HepG2 (cell line): ENCODE measurements around the gene NPSR1. TPM values are rescaled to one million over a fixed set of nuclear protein-coding genes. Genes with fewer than 3 reads are reported as not detected.

Experiments used
- ARNTL ChIP-seq: sonication (generic); formaldehyde crosslinking; IDR thresholded peaks from 2 replicates; pipeline ENCODE4 v1.4.0; 2020; ENCODE audit warnings: mild to moderate bottlenecking, missing genetic modification reagents
- CBX1 ChIP-seq: IDR thresholded peaks from one replicate; pipeline ENCODE4 v1.6.1; 2016; ENCODE audit warnings: antibody characterized with exemption, low read depth
- HNRNPH1 ChIP-seq: fragments of 200-400 bp; formaldehyde crosslinking; optimal IDR thresholded peaks from 2 replicates; pipeline ENCODE3; 2017; ENCODE audit warnings: mild to moderate bottlenecking, low read depth, low read length
- MBD4 ChIP-seq: IDR thresholded peaks from 2 replicates; pipeline ENCODE4 v1.6.1; 2012; ENCODE audit warnings: low read length, inconsistent platforms, borderline replicate concordance
- RFX5 ChIP-seq: IDR thresholded peaks from 2 replicates; pipeline ENCODE4 v1.6.1; 2011; ENCODE audit warnings: low read depth, low read length, improper control_type of control experiment
- SRF ChIP-seq: IDR thresholded peaks from 2 replicates; pipeline ENCODE4 v1.6.1; 2011; ENCODE audit warnings: mild to moderate bottlenecking, low read depth, low read length, moderate library complexity
- SRY ChIP-seq: sonication (generic); formaldehyde crosslinking; IDR thresholded peaks from 2 replicates; pipeline ENCODE4 v1.8.0; 2022; ENCODE audit warnings: mild to moderate bottlenecking, missing genetic modification reagents
- ZC3H13 ChIP-seq: sonication (generic); formaldehyde crosslinking; IDR thresholded peaks from 2 replicates; pipeline ENCODE4 v1.8.1; 2023; ENCODE audit warnings: mild to moderate bottlenecking, missing genetic modification reagents, moderate library complexity
- ZEB1 ChIP-seq: IDR thresholded peaks from 2 replicates; pipeline ENCODE4 v1.6.1; 2012; ENCODE audit warnings: mild to moderate bottlenecking, low read depth, inconsistent platforms; ENCODE audit not compliant: insufficient replicate concordance
- ZNF12 ChIP-seq: sonication (generic); formaldehyde crosslinking; IDR thresholded peaks from 2 replicates; pipeline ENCODE4 v1.5.0; 2020; ENCODE audit warnings: missing genetic modification reagents
- ZNF275 ChIP-seq: sonication (generic); formaldehyde crosslinking; IDR thresholded peaks from 2 replicates; pipeline ENCODE4 v1.8.0; 2022; ENCODE audit warnings: missing genetic modification reagents, mild to moderate bottlenecking, inconsistent platforms, borderline replicate concordance
- ZNF33A ChIP-seq: sonication (generic); formaldehyde crosslinking; IDR thresholded peaks from 2 replicates; pipeline ENCODE4 v1.5.1; 2020; ENCODE audit warnings: missing genetic modification reagents, mild to moderate bottlenecking, moderate library complexity, borderline replicate concordance
- ZNF34 ChIP-seq: sonication (generic); formaldehyde crosslinking; IDR thresholded peaks from 2 replicates; pipeline ENCODE4 v1.4.0; 2020; ENCODE audit warnings: mild to moderate bottlenecking, missing genetic modification reagents, borderline replicate concordance
- ZNF510 ChIP-seq: sonication (generic); formaldehyde crosslinking; IDR thresholded peaks from 2 replicates; pipeline ENCODE4 v1.4.0; 2020; ENCODE audit warnings: low read depth, mild to moderate bottlenecking, missing genetic modification reagents
- ZNF691 ChIP-seq: sonication (generic); formaldehyde crosslinking; IDR thresholded peaks from 2 replicates; pipeline ENCODE4 v1.4.0; 2020; ENCODE audit warnings: missing genetic modification reagents, low read depth, mild to moderate bottlenecking, borderline replicate concordance
- ZNF780A ChIP-seq: sonication (generic); formaldehyde crosslinking; IDR thresholded peaks from 2 replicates; pipeline ENCODE4 v1.8.0; 2022; ENCODE audit warnings: mild to moderate bottlenecking, missing genetic modification reagents, moderate library complexity
- ZNF792 ChIP-seq: IDR thresholded peaks from 2 replicates; pipeline ENCODE4 v1.6.1; 2016
- ZSCAN29 ChIP-seq: sonication (generic); formaldehyde crosslinking; conservative IDR thresholded peaks from 2 replicates; pipeline ENCODE4 v1.4.0; 2020; ENCODE audit warnings: mild to moderate bottlenecking, missing genetic modification reagents
- polyA plus RNA-seq, 8 experiments: library from polyadenylated mRNA; depleted of rRNA in 3 of 8; stranded (reverse) in 7 of 8; unstranded in 1 of 8; fragments of >200 nt; fragmentation: Illumina TruSeq in 4 of 8; extraction: Trizol in 4 of 8; gene quantifications; 2 replicates each; pipeline versions ENCODE4 v1.2.1 to v1.2.3, GENCODE V29; 2011 to 2016; ENCODE audit warnings: low read depth in 4 of 8, missing spikeins in 1 of 8, mixed read lengths in 1 of 8; ENCODE audit not compliant: insufficient read depth in 1 of 8
- total RNA-seq, 5 experiments: library from RNA; depleted of rRNA; stranded (reverse); fragments of >200 nt; fragmentation: Illumina TruSeq; extraction: Trizol; gene quantifications; 2 replicates each; pipeline ENCODE4 v1.2.3, GENCODE V29; 2016; ENCODE audit warnings: low read depth in 1 of 5
- TF ChIP-seq, protein P1 (sequence below): sonication (generic); formaldehyde crosslinking; IDR thresholded peaks from 2 replicates; pipeline ENCODE4 v1.5.0; 2020; ENCODE audit warnings: mild to moderate bottlenecking, missing genetic modification reagents, borderline replicate concordance

NPSR1 gene
- total and polyA plus RNA-seq, 2 of the 13 experiments (the other 11 are each of a cell fraction or from before 2014, with no cell fraction given): not detected

- TF ChIP-seq ZEB1 (peak; percentile 67), ZSCAN29 (CRISPR knock-in tag) (no peak), ZNF275 (CRISPR knock-in tag) (peak; percentile 73; the same call in 1 of the 2 replicates), ZNF33A (CRISPR knock-in tag) (no peak), ZNF780A (CRISPR knock-in tag) (no peak), RFX5 (no peak), ARNTL (CRISPR knock-in tag) (peak; percentile 69; the same call in 1 of the 2 replicates), SRF (no peak), ZC3H13 (CRISPR knock-in tag) (peak; percentile 85), HNRNPH1 (no peak), CBX1 (peak; percentile 26), ZNF510 (CRISPR knock-in tag) (peak; percentile 38; the same call in 1 of the 2 replicates), ZNF691 (CRISPR knock-in tag) (no peak), ZNF12 (peak; percentile 52; the same call in 1 of the 2 replicates), MBD4 (0 out of 2 replicates have a peak, but pooled peaks have one; percentile 58), SRY (CRISPR knock-in tag) (0 out of 2 replicates have a peak, but pooled peaks have one; percentile 35), ZNF34 (CRISPR knock-in tag) (0 out of 2 replicates have a peak, but pooled peaks have one; percentile 75), ZNF792 (0 out of 2 replicates have a peak, but pooled peaks have one; percentile 74)
- TF ChIP-seq, protein P1, sequence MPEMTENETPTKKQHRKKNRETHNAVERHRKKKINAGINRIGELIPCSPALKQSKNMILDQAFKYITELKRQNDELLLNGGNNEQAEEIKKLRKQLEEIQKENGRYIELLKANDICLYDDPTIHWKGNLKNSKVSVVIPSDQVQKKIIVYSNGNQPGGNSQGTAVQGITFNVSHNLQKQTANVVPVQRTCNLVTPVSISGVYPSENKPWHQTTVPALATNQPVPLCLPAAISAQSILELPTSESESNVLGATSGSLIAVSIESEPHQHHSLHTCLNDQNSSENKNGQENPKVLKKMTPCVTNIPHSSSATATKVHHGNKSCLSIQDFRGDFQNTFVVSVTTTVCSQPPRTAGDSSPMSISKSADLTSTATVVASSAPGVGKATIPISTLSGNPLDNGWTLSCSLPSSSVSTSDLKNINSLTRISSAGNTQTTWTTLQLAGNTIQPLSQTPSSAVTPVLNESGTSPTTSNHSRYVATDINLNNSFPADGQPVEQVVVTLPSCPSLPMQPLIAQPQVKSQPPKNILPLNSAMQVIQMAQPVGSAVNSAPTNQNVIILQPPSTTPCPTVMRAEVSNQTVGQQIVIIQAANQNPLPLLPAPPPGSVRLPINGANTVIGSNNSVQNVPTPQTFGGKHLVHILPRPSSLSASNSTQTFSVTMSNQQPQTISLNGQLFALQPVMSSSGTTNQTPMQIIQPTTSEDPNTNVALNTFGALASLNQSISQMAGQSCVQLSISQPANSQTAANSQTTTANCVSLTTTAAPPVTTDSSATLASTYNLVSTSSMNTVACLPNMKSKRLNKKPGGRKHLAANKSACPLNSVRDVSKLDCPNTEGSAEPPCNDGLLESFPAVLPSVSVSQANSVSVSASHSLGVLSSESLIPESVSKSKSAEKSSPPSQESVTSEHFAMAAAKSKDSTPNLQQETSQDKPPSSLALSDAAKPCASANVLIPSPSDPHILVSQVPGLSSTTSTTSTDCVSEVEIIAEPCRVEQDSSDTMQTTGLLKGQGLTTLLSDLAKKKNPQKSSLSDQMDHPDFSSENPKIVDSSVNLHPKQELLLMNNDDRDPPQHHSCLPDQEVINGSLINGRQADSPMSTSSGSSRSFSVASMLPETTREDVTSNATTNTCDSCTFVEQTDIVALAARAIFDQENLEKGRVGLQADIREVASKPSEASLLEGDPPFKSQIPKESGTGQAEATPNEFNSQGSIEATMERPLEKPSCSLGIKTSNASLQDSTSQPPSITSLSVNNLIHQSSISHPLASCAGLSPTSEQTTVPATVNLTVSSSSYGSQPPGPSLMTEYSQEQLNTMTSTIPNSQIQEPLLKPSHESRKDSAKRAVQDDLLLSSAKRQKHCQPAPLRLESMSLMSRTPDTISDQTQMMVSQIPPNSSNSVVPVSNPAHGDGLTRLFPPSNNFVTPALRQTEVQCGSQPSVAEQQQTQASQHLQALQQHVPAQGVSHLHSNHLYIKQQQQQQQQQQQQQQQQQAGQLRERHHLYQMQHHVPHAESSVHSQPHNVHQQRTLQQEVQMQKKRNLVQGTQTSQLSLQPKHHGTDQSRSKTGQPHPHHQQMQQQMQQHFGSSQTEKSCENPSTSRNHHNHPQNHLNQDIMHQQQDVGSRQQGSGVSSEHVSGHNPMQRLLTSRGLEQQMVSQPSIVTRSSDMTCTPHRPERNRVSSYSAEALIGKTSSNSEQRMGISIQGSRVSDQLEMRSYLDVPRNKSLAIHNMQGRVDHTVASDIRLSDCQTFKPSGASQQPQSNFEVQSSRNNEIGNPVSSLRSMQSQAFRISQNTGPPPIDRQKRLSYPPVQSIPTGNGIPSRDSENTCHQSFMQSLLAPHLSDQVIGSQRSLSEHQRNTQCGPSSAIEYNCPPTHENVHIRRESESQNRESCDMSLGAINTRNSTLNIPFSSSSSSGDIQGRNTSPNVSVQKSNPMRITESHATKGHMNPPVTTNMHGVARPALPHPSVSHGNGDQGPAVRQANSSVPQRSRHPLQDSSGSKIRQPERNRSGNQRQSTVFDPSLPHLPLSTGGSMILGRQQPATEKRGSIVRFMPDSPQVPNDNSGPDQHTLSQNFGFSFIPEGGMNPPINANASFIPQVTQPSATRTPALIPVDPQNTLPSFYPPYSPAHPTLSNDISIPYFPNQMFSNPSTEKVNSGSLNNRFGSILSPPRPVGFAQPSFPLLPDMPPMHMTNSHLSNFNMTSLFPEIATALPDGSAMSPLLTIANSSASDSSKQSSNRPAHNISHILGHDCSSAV (CRISPR knock-in tag): 0 out of 2 replicates have a peak, but pooled peaks have one; percentile 27
Measured at GRCh38 chr7:34747867-34748727, 90.1 kb downstream of the NPSR1 start (continued).
